ENCODE results near the gene SESN1.
"Not testable (repeated sequence)": the region's sequence is repeated elsewhere in the genome, so short reads cannot be mapped to it uniquely, and the experiment has no call there.

SESN1 gene

DNA sequence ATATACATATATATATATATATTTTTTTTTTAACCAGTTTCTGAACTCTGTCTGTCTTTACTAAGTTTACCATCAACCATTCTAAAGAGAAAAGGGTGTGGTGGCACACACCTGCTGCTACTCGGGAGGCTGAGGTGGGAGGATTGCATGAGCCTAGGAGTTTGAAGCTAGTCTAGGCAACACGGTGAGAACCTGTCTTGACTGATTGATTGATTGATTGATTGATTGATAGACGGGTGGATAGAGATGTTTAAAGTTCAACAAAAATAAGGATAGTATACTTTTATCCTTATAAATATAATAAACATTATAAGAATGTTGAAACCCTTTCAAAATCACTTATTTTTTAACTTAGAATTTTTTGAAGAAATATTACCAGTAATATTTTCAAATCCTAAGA, 30.9 kb upstream of the SESN1 start:
- Histone ChIP-seq H3K36me3 (replicated peaks) (no peaks in the 10 kb centered on the region), H3K27me3 (replicated peaks) (no peaks in the 10 kb centered on the region), H3K4me3 (ENCODE audit: low read depth, low read length) (no peak overlapping the region), H3K27ac (no peak overlapping the region)
- no peak for DNase-seq
- TF ChIP-seq, protein P1, sequence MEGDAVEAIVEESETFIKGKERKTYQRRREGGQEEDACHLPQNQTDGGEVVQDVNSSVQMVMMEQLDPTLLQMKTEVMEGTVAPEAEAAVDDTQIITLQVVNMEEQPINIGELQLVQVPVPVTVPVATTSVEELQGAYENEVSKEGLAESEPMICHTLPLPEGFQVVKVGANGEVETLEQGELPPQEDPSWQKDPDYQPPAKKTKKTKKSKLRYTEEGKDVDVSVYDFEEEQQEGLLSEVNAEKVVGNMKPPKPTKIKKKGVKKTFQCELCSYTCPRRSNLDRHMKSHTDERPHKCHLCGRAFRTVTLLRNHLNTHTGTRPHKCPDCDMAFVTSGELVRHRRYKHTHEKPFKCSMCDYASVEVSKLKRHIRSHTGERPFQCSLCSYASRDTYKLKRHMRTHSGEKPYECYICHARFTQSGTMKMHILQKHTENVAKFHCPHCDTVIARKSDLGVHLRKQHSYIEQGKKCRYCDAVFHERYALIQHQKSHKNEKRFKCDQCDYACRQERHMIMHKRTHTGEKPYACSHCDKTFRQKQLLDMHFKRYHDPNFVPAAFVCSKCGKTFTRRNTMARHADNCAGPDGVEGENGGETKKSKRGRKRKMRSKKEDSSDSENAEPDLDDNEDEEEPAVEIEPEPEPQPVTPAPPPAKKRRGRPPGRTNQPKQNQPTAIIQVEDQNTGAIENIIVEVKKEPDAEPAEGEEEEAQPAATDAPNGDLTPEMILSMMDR (IDR thresholded peaks at IDR 0.05; ENCODE audit: low read depth, low read length, missing control alignments): no peak
- in situ Hi-C loops (cut with HindIII; ENCODE audit: low pct_ligation_motif_present, low sequenced_read_pairs): no loop called here

DNA sequence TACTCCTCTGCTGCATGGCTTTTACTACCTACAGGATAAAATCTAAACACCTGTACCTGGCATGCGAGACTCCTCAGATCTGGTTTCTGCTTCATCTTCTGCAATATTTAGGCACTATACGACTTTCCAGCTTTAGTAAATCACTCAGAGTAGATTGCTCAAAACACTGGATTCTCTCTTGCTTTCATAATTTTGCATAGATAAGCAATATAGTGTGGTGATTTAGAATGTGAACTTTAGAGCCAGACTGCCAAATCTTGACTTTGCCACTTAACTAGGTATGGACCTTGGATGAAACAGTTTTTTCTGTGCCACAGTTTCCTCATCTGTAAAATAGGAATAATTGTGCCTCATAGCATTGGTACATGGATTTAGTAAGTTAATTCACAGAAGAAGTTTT, 29.6 kb upstream of the SESN1 start:
- DNase-seq: no peak
- no peaks in the 10 kb centered on the region for H3K36me3 ChIP-seq (replicated peaks)
- H3K4me3 ChIP-seq (ENCODE audit: low read depth, low read length): no peak overlapping the region
- TF ChIP-seq, protein P1 (IDR thresholded peaks at IDR 0.05; ENCODE audit: low read depth, low read length, missing control alignments): no peak
- H3K27ac ChIP-seq: no peak overlapping the region
- no peaks in the 10 kb centered on the region for H3K27me3 ChIP-seq (replicated peaks)
- in situ Hi-C loops (cut with HindIII; ENCODE audit: low pct_ligation_motif_present, low sequenced_read_pairs): no loop called here

DNA sequence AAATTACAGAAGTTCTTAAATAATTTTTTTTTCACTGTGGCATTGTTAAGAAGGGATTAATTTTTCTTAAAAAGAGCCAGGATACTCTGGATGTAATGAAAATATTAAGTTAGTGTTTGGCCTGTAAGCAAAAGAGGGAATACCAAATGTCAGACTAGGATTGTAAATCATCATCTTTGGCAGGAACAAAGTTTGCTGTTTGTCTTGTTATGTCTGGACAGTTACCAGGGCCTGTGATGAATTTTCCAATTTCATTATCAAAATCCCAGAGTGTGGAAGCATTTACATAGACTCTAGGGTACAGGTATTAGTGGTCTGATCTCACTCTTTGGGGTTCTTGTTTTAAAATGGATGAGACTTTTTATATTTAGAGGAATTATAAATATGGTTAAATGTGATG, 26.8 kb upstream of the SESN1 start:
- Histone ChIP-seq H3K4me3 (ENCODE audit: low read depth, low read length) (no peak overlapping the region), H3K36me3 (replicated peaks) (no peaks in the 10 kb centered on the region), H3K27ac (no peak overlapping the region), H3K27me3 (replicated peaks) (no peaks in the 10 kb centered on the region)
- in situ Hi-C loops (cut with HindIII; ENCODE audit: low pct_ligation_motif_present, low sequenced_read_pairs): no loop called here
- TF ChIP-seq, protein P1 (IDR thresholded peaks at IDR 0.05; ENCODE audit: low read depth, low read length, missing control alignments): no peak
- no peak for DNase-seq

DNA sequence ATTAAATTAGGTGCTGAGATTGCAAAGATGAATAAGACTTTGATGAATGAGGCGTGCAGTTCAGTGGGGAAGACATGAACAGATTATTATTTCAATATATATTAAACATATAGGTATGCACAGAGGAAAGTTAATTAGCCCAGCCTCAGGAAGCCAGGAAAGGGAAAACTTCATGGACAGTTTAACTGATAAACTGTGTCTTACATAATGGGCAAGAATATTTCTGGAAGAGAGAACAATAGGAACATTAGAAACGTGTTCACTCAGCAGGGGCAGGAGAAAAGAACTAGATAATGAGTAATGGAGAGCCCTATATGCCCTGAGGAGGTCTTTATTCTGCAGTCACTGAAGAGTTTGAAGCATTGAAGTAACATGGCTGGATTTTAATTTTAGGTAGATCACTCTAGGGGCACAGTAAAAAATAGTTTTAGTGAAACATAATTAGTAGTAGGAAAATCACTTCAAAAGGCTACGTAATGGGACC, 24.3 kb upstream of the SESN1 start:
- H3K27ac ChIP-seq: no peak overlapping the region
- in situ Hi-C loops (cut with HindIII; ENCODE audit: low pct_ligation_motif_present, low sequenced_read_pairs): no loop called here
- no peak overlapping the region for H3K4me3 ChIP-seq (ENCODE audit: low read depth, low read length)
- DNase-seq: no peak
- TF ChIP-seq, protein P1 (IDR thresholded peaks at IDR 0.05; ENCODE audit: low read depth, low read length, missing control alignments): no peak
- no peaks in the 10 kb centered on the region for H3K27me3 ChIP-seq (replicated peaks)
- H3K36me3 ChIP-seq (replicated peaks): no peaks in the 10 kb centered on the region

DNA sequence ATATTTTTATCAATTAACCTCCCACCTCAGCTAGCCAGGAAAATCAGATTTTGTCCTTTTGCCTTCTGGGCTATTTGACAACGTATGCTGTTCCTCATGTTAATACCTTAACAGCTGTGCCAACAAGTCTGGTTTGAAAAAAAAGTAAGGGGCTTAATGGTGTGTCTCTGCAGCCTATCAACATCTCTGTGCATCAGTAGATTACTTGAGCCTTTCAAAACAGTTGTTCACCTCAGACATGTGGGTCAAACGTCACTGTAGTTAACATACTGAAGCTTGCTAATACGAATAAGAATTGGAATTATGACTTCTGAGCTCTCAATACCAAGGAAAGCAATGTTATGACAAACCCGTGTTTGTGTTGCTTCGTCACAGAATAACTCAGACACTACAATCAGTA, 23.7 kb upstream of the SESN1 start:
- no peak overlapping the region for H3K27ac ChIP-seq
- no peaks in the 10 kb centered on the region for H3K36me3 ChIP-seq (replicated peaks)
- in situ Hi-C loops (cut with HindIII; ENCODE audit: low pct_ligation_motif_present, low sequenced_read_pairs): no loop called here
- H3K4me3 ChIP-seq (ENCODE audit: low read depth, low read length): no peak overlapping the region
- no peaks in the 10 kb centered on the region for H3K27me3 ChIP-seq (replicated peaks)
- TF ChIP-seq, protein P1 (IDR thresholded peaks at IDR 0.05; ENCODE audit: low read depth, low read length, missing control alignments): no peak
- DNase-seq: no peak

DNA sequence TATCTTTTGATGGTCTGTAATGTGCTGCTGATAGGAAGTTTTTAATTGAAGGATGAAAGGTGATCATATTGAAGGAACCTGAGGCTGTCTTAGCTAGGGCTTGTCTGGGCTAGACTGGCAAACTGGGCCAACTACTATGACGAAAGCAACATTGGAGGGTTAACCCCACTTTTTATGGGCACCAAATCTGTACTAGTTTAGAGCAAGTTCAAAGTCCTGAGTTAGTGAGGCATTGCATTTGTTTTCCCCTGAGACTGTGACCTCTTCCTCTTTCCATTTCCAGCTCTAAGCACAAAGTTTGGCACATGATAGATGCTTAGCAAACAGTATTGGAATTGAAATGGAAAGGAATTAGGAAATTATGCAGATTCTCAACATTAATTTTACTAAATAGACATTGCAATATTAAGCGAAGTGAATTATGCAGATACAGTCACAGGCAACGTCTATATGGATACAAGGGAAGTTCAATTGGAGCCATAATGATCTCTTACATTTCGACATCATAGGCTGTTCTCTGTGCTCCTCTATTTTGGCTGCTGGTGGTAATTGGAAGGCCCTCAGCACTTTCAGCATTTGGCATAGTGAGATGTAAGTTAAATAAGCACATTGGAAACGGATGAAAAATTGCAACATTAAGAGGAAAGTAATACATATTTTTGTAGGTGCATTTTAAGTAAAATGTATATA, 22.8 kb upstream of the SESN1 start:
- Histone ChIP-seq H3K4me3 (ENCODE audit: low read depth, low read length) (no peak overlapping the region), H3K36me3 (replicated peaks) (no peaks in the 10 kb centered on the region), H3K27ac (no peak overlapping the region), H3K27me3 (replicated peaks) (no peaks in the 10 kb centered on the region)
- in situ Hi-C loops (cut with HindIII; ENCODE audit: low pct_ligation_motif_present, low sequenced_read_pairs): no loop called here
- DNase-seq: no peak
- TF ChIP-seq, protein P1 (IDR thresholded peaks at IDR 0.05; ENCODE audit: low read depth, low read length, missing control alignments): no peak

DNA sequence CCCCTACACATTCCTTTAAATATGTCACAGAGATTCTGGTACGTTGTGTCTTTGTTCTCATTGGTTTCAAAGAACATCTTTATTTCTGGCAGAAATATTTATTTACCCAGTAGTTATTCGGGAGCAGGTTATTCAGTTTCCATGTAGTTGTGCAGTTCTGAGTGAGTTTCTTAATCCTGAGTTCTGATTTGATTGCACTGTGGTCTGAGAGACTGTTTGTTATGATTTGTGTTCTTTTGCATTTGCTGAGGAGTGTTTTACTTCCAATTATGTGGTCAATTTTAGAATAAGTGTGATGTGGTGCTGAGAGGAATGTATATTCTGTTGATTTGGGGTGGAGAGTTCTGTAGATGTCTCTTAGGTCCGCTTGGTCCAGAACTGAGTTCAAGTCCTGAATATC, 18.0 kb upstream of the SESN1 start:
- H3K36me3 ChIP-seq (replicated peaks); in situ Hi-C loops (cut with HindIII; ENCODE audit: low pct_ligation_motif_present, low sequenced_read_pairs): not testable (repeated sequence)

DNA sequence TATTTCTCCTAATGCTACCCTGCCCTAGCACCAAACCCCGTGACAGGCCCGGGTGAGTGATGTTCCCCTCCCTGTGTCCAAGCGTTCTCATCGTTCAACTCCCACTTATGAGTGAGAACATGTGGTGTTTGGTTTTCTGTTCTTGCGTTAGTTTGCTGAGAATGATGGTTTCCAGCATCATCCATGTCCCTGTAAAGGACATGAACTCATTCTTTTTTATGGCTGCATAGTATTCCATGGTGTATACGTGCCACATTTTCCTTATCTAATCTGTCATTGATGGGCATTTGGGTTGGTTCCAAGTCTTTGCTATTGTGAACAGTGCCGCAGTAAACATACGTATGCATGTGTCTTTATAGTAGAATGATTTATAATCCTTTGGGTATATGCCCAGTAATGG, 15.0 kb upstream of the SESN1 start:
- H3K27me3 ChIP-seq (replicated peaks); H3K27ac ChIP-seq; H3K36me3 ChIP-seq (replicated peaks); DNase-seq; H3K4me3 ChIP-seq (ENCODE audit: low read depth, low read length); in situ Hi-C loops (cut with HindIII; ENCODE audit: low pct_ligation_motif_present, low sequenced_read_pairs): not testable (repeated sequence)

More for the DNA sequence above, 18.0 kb upstream of the SESN1 start:
- H3K27ac ChIP-seq; DNase-seq; H3K27me3 ChIP-seq (replicated peaks); H3K4me3 ChIP-seq (ENCODE audit: low read depth, low read length): not testable (repeated sequence)
